Neural cell (in vitro differentiated cells): Measurements from ENCODE around the gene SLC22A3. TPM values are rescaled to one million over a fixed set of nuclear protein-coding genes. Genes with fewer than 3 reads are reported as not detected.

Experiments
- H2AFZ ChIP-seq: fragments of 200-600, 300-800 bp; sonication (generic), shearing (Covaris generic); 2 replicates; pipeline ENCODE4 v1.6.0; 2014; ENCODE audit warnings: low read depth, mild to moderate bottlenecking, antibody characterized with exemption, low read length, moderate library complexity
- H3F3A ChIP-seq: fragments of 200-600 bp; shearing (Covaris generic); 2 replicates; pipeline ENCODE4 v1.6.1; 2016; ENCODE audit warnings: mild to moderate bottlenecking, moderate library complexity, mixed read lengths, antibody characterized with exemption, low read length; ENCODE audit not compliant: insufficient read depth, poor library complexity, severe bottlenecking
- H3K27ac ChIP-seq: fragments of 200-600, 300-800 bp; sonication (generic), shearing (Covaris generic); 2 replicates; pipeline ENCODE4 v1.5.1; 2014; ENCODE audit warnings: mild to moderate bottlenecking, low read length, moderate library complexity
- H3K27me3 ChIP-seq: fragments of 300-800, 200-600 bp; sonication (generic), shearing (Covaris generic); 2 replicates; pipeline ENCODE4 v1.6.0; 2014; ENCODE audit warnings: mild to moderate bottlenecking, low read depth, low read length, moderate library complexity; ENCODE audit not compliant: insufficient read depth
- H3K36me3 ChIP-seq: fragments of 300-800, 200-600 bp; sonication (generic), shearing (Covaris generic); 2 replicates; pipeline ENCODE4 v1.5.1; 2014; ENCODE audit warnings: mild to moderate bottlenecking, antibody characterized with exemption, low read length, moderate library complexity; ENCODE audit not compliant: insufficient read depth
- H3K4me2 ChIP-seq: fragments of 300-800, 200-600 bp; sonication (generic), shearing (Covaris generic); 2 replicates; pipeline ENCODE4 v1.6.0; 2014; ENCODE audit warnings: mild to moderate bottlenecking, low read length
- H3K4me3 ChIP-seq: fragments of 300-800, 200-600 bp; sonication (generic), shearing (Covaris generic); 2 replicates; pipeline ENCODE4 v1.5.1; 2014; ENCODE audit warnings: mild to moderate bottlenecking, low read length, moderate library complexity
- H3K79me2 ChIP-seq: fragments of 200-600 bp; shearing (Covaris generic); replicated peaks from 2 replicates; pipeline ENCODE4 v1.6.0; 2014; ENCODE audit warnings: mild to moderate bottlenecking, low read length, moderate library complexity; ENCODE audit not compliant: insufficient read depth
- H3K9ac ChIP-seq: fragments of 300-800, 200-600 bp; sonication (generic), shearing (Covaris generic); 2 replicates; pipeline ENCODE4 v1.6.1; 2016; ENCODE audit warnings: mild to moderate bottlenecking, low read length, mixed read lengths
- H3K9me2 ChIP-seq: fragments of 200-600 bp; shearing (Covaris generic); 2 replicates; pipeline ENCODE4 v1.6.1; 2016; ENCODE audit warnings: mild to moderate bottlenecking, low read length, mixed read lengths; ENCODE audit not compliant: insufficient read depth
- H3K9me3 ChIP-seq: fragments of 200-600, 300-800 bp; sonication (generic), shearing (Covaris generic); 2 replicates; pipeline ENCODE4 v1.6.1; 2016; ENCODE audit warnings: mild to moderate bottlenecking, mixed run types, low read length, moderate library complexity, mixed read lengths
- H4K20me1 ChIP-seq: fragments of 200-600 bp; shearing (Covaris generic); 2 replicates; pipeline ENCODE4 v1.6.1; 2016; ENCODE audit warnings: mild to moderate bottlenecking, mixed run types; ENCODE audit not compliant: insufficient read depth
- EP300 ChIP-seq: fragments of 450-650 bp; conservative IDR thresholded peaks from 2 replicates; pipeline ENCODE4 v1.6.1; 2014; ENCODE audit warnings: antibody characterized with exemption, mild to moderate bottlenecking, moderate library complexity; ENCODE audit not compliant: poor library complexity, severe bottlenecking
- EZH2 ChIP-seq: fragments of 200-600, 300-800 bp; shearing (Covaris generic), sonication (generic); IDR thresholded peaks from 2 replicates; pipeline ENCODE4 v1.6.1; 2014; ENCODE audit warnings: antibody characterized with exemption, low read length, borderline replicate concordance, mild to moderate bottlenecking; ENCODE audit not compliant: insufficient read depth, poor library complexity, severe bottlenecking
- MXI1 ChIP-seq: fragments of 450-650 bp; conservative IDR thresholded peaks from 2 replicates; pipeline ENCODE4 v1.6.1; 2014; ENCODE audit warnings: antibody characterized with exemption, mild to moderate bottlenecking; ENCODE audit not compliant: poor library complexity, severe bottlenecking
- POLR2AphosphoS5 ChIP-seq: IDR thresholded peaks from 2 replicates; pipeline ENCODE4 v1.6.1; 2012
- RAD21 ChIP-seq: fragments of 450-650 bp; conservative IDR thresholded peaks from 2 replicates; pipeline ENCODE4 v1.6.1; 2014; ENCODE audit warnings: antibody characterized with exemption, mild to moderate bottlenecking, moderate library complexity
- SMC3 ChIP-seq: fragments of 450-650 bp; conservative IDR thresholded peaks from 2 replicates; pipeline ENCODE4 v1.6.1; 2014; ENCODE audit warnings: antibody characterized with exemption, mild to moderate bottlenecking, moderate library complexity; ENCODE audit not compliant: poor library complexity
- TAF1 ChIP-seq: IDR thresholded peaks from 2 replicates; pipeline ENCODE4 v1.6.1; 2012; ENCODE audit warnings: low read depth
- polyA plus RNA-seq: library from polyadenylated mRNA; depleted of rRNA; stranded (reverse); fragments of >200 nt; gene quantifications from 2 replicates; pipeline ENCODE4 v1.2.3, GENCODE V29; 2014
- TF ChIP-seq, protein P1 (sequence below): IDR thresholded peaks from 2 replicates; pipeline ENCODE4 v1.6.1; 2012; ENCODE audit warnings: borderline replicate concordance
- TF ChIP-seq, protein P2 (sequence below): fragments of 450-650 bp; IDR thresholded peaks from 2 replicates; pipeline ENCODE4 v1.5.1; 2014; ENCODE audit warnings: antibody characterized with exemption, mild to moderate bottlenecking, moderate library complexity; ENCODE audit not compliant: poor library complexity, severe bottlenecking

Gene SLC22A3
- polyA plus RNA-seq, 1 donor from 2014 or later = not detected

DNA sequence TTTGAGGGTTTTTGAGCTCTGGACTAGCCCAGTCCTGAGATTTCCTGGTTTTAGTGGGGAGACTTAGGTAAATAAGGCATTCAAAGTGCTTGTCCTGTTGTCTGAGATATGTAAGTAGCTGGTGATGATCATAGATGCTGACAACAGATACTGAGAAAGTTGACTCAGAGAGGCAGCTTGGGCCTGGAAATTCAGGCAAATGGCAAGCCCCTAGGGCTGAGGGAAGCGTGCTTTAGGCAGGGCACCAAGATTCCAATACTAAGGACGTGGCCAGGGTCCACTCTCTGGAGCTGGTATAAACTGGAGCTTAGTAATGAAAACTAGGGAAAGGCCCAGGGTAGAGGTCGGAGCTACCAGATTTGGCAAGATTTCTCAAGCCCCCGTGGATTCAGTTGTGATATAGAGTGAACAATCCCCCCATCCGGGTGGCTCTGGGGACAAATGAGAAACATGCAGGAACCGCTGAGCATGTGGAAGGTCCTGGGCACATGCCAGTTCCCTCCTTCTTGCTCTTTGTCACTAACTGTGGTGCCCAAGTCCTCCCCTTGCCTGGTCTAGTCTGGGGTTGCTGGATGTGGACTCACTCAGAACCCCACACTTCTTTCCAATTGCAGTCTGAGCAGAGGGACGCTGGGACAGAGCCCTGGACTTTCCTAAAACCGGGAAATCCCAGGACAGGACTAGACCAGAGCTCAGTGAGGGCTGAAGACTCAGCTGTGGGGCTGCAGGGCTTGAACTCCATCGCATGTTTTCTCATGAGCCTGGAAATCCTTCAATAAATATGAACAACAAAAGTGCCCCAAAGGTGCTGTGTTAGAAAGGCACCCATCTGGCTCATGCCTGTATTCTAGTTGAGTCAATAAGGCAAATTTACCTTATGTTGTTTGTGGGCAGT lies 10.3 kb downstream of the SLC22A3 start:
- Histone ChIP-seq H2AFZ (no peak overlapping the region), H3K27ac (no peak overlapping the region), H3K79me2 (no peaks in the 10 kb centered on the region), H3K9ac (no peak overlapping the region), H3F3A (no peaks in the 10 kb centered on the region), H3K4me2 (no peak overlapping the region), H3K36me3 (no peaks in the 10 kb centered on the region), H3K27me3 (no peaks in the 10 kb centered on the region), H3K9me2 (no peaks in the 10 kb centered on the region), H3K4me3 (no peak overlapping the region), H4K20me1 (no peaks in the 10 kb centered on the region), H3K9me3 (no peaks in the 10 kb centered on the region)
- TF ChIP-seq, protein P1, sequence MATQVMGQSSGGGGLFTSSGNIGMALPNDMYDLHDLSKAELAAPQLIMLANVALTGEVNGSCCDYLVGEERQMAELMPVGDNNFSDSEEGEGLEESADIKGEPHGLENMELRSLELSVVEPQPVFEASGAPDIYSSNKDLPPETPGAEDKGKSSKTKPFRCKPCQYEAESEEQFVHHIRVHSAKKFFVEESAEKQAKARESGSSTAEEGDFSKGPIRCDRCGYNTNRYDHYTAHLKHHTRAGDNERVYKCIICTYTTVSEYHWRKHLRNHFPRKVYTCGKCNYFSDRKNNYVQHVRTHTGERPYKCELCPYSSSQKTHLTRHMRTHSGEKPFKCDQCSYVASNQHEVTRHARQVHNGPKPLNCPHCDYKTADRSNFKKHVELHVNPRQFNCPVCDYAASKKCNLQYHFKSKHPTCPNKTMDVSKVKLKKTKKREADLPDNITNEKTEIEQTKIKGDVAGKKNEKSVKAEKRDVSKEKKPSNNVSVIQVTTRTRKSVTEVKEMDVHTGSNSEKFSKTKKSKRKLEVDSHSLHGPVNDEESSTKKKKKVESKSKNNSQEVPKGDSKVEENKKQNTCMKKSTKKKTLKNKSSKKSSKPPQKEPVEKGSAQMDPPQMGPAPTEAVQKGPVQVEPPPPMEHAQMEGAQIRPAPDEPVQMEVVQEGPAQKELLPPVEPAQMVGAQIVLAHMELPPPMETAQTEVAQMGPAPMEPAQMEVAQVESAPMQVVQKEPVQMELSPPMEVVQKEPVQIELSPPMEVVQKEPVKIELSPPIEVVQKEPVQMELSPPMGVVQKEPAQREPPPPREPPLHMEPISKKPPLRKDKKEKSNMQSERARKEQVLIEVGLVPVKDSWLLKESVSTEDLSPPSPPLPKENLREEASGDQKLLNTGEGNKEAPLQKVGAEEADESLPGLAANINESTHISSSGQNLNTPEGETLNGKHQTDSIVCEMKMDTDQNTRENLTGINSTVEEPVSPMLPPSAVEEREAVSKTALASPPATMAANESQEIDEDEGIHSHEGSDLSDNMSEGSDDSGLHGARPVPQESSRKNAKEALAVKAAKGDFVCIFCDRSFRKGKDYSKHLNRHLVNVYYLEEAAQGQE = no peak
- TF ChIP-seq MXI1 (no peak), POLR2AphosphoS5 (no peak), SMC3 (no peak), EZH2 (no peak), TAF1 (no peak), EP300 (no peak), RAD21 (no peak)
- TF ChIP-seq, protein P2, sequence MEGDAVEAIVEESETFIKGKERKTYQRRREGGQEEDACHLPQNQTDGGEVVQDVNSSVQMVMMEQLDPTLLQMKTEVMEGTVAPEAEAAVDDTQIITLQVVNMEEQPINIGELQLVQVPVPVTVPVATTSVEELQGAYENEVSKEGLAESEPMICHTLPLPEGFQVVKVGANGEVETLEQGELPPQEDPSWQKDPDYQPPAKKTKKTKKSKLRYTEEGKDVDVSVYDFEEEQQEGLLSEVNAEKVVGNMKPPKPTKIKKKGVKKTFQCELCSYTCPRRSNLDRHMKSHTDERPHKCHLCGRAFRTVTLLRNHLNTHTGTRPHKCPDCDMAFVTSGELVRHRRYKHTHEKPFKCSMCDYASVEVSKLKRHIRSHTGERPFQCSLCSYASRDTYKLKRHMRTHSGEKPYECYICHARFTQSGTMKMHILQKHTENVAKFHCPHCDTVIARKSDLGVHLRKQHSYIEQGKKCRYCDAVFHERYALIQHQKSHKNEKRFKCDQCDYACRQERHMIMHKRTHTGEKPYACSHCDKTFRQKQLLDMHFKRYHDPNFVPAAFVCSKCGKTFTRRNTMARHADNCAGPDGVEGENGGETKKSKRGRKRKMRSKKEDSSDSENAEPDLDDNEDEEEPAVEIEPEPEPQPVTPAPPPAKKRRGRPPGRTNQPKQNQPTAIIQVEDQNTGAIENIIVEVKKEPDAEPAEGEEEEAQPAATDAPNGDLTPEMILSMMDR = no peak

DNA sequence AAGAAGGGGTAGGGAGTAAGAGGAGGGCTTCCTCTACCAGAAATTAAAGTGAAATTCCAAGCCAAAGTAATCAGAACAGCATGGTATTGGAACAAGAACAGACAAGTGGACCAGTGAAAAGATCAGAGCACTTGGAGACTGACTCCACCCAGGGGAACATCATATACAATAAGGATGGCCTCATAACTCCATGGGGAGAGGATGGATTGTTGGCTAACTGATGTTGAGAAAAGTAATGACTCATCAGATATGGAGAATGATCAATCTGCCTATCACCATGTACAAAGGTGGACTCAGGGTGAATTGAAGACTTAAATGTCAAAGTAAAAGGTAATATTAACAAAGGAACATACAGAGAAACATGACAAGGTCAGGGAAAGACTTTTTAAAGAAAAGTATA lies 12.8 kb downstream of the SLC22A3 start:
- H3K9me3 ChIP-seq = no peaks in the 10 kb centered on the region
- H3K27me3 ChIP-seq = no peaks in the 10 kb centered on the region
- H2AFZ ChIP-seq = no peak overlapping the region
- H3K9me2 ChIP-seq = no peaks in the 10 kb centered on the region
- H3K36me3 ChIP-seq = no peaks in the 10 kb centered on the region
- TF ChIP-seq EP300 (no peak), POLR2AphosphoS5 (no peak), RAD21 (no peak), EZH2 (no peak), SMC3 (no peak), MXI1 (no peak), TAF1 (no peak)
- TF ChIP-seq, protein P2 = no peak
- TF ChIP-seq, protein P1 = no peak
- no peak overlapping the region for H3K4me3 ChIP-seq
- no peaks in the 10 kb centered on the region for H3F3A ChIP-seq
- H3K4me2 ChIP-seq = no peak overlapping the region
- H4K20me1 ChIP-seq = no peaks in the 10 kb centered on the region
- H3K79me2 ChIP-seq = no peaks in the 10 kb centered on the region
- no peak overlapping the region for H3K27ac ChIP-seq
- H3K9ac ChIP-seq = no peak overlapping the region
